Keratinocyte (primary cell): ENCODE results near the gene ALG1L2. TPM values are rescaled to one million over a fixed set of nuclear protein-coding genes. Genes with fewer than 3 reads are reported as not detected.
"Not testable (repeated sequence)": the region's sequence is repeated elsewhere in the genome, so short reads cannot be mapped to it uniquely, and the experiment has no call there.

Experiments used
- DNase-seq: peaks from one replicate; pipeline ENCODE4 v3.0.0-alpha.2; 2011; ENCODE audit warnings: low read depth, missing footprints, low spot score
- FAIRE-seq: peaks from 2 replicates; lab custom pipeline; 2011; peaks lifted over from hg19 to GRCh38; lab: Jason Lieb, UNC
- H2AFZ ChIP-seq: 2 replicates; pipeline ENCODE4 v1.6.0; 2012; ENCODE audit warnings: low read length, control low read depth, inconsistent platforms; ENCODE audit not compliant: control insufficient read depth
- H3K27ac ChIP-seq: 2 replicates; pipeline ENCODE4 v1.5.1; 2011; ENCODE audit warnings: low read length; ENCODE audit not compliant: control insufficient read depth, insufficient read depth
- H3K27me3 ChIP-seq: 3 replicates; pipeline ENCODE4 v1.6.0; 2011; ENCODE audit warnings: low read length; ENCODE audit not compliant: control insufficient read depth, insufficient read depth; ENCODE audit errors: extremely low read depth
- H3K36me3 ChIP-seq, 2 experiments: 2 replicates in 1 of 2; 3 replicates in 1 of 2; pipeline ENCODE4 v1.5.1; 2011; ENCODE audit warnings: low read length in 2 of 2, mild to moderate bottlenecking in 1 of 2; ENCODE audit not compliant: control insufficient read depth in 2 of 2, insufficient read depth in 2 of 2; ENCODE audit errors: extremely low read depth in 1 of 2
- H3K4me1 ChIP-seq: 3 replicates; pipeline ENCODE4 v1.5.1; 2011; ENCODE audit warnings: low read length; ENCODE audit not compliant: control insufficient read depth, insufficient read depth; ENCODE audit errors: extremely low read depth
- H3K4me2 ChIP-seq: 3 replicates; pipeline ENCODE4 v1.6.0; 2011; ENCODE audit warnings: low read depth, low read length; ENCODE audit not compliant: control insufficient read depth, insufficient read depth; ENCODE audit errors: extremely low read depth
- H3K4me3 ChIP-seq, 3 experiments: fragments of 200-600 bp in 1 of 3; sonication (generic) in 1 of 3; 2 replicates in 2 of 3; 3 replicates in 1 of 3; pipeline ENCODE4 v1.5.1; 2011 to 2016; ENCODE audit warnings: low read length in 3 of 3, mild to moderate bottlenecking in 3 of 3, control low read depth in 2 of 3, inconsistent platforms in 1 of 3, low read depth in 1 of 3, mixed read lengths in 1 of 3, mixed run types in 1 of 3, moderate library complexity in 1 of 3; ENCODE audit not compliant: control insufficient read depth in 2 of 3, insufficient read depth in 2 of 3; ENCODE audit errors: extremely low read depth in 1 of 3
- H3K79me2 ChIP-seq: 2 replicates; pipeline ENCODE4 v1.6.0; 2012; ENCODE audit warnings: low read length; ENCODE audit not compliant: control insufficient read depth, insufficient read depth
- H3K9ac ChIP-seq: 3 replicates; pipeline ENCODE4 v1.6.0; 2011; ENCODE audit warnings: low read length; ENCODE audit not compliant: control insufficient read depth, insufficient read depth; ENCODE audit errors: extremely low read depth
- H3K9me1 ChIP-seq: 3 replicates; pipeline ENCODE4 v1.6.0; 2011; ENCODE audit warnings: low read length; ENCODE audit not compliant: control insufficient read depth, insufficient read depth; ENCODE audit errors: extremely low read depth
- H3K9me3 ChIP-seq: 2 replicates; pipeline ENCODE4 v1.5.1; 2012; ENCODE audit warnings: low read depth, low read length; ENCODE audit not compliant: control insufficient read depth
- H4K20me1 ChIP-seq: 3 replicates; pipeline ENCODE4 v1.6.0; 2011; ENCODE audit warnings: low read length; ENCODE audit not compliant: control insufficient read depth, insufficient read depth; ENCODE audit errors: extremely low read depth
- dilution Hi-C: fragments of 300-500 bp; cut with MboI; formaldehyde crosslinking; loops from one replicate; pipeline ENCODE4 v1.7.0; 2020; ENCODE audit warnings: low sequenced_read_pairs; ENCODE audit not compliant: extremely low pct_ligation_motif_present
- polyA plus RNA-seq, 5 experiments: library from polyadenylated mRNA; depleted of rRNA in 3 of 5; stranded (reverse) in 3 of 5; stranded (forward) in 1 of 5; unstranded in 1 of 5; fragments of >200 nt; gene quantifications; 1 replicate in 1 of 5; 2 replicates in 3 of 5; 3 replicates in 1 of 5; pipeline versions ENCODE4 v1.2.1 to v1.2.3, GENCODE V29; 2011 to 2012; ENCODE audit warnings: missing spikeins in 2 of 5, low read depth in 1 of 5, low replicate concordance in 1 of 5

The ALG1L2 gene
- polyA plus RNA-seq, 1 donor (not counting 4 experiments of a cell fraction or from before 2014, with no cell fraction given), result not detected

GRCh38 chr3:130125406-130125805 lies 43.8 kb downstream of the ALG1L2 start:
- H3K9ac ChIP-seq, FAIRE-seq, H3K27ac ChIP-seq, DNase-seq, H3K4me1 ChIP-seq, H3K27me3 ChIP-seq, H3K79me2 ChIP-seq, H3K36me3 ChIP-seq, H3K4me3 ChIP-seq, dilution Hi-C loops, H3K9me1 ChIP-seq, H4K20me1 ChIP-seq, H3K4me2 ChIP-seq, H2AFZ ChIP-seq, H3K9me3 ChIP-seq: not testable (repeated sequence)

- FAIRE-seq, H4K20me1 ChIP-seq, H3K27ac ChIP-seq, H3K4me3 ChIP-seq, H3K4me1 ChIP-seq, H3K9me1 ChIP-seq, H3K79me2 ChIP-seq, dilution Hi-C loops, DNase-seq, H3K36me3 ChIP-seq, H3K9ac ChIP-seq, H3K27me3 ChIP-seq, H3K9me3 ChIP-seq, H2AFZ ChIP-seq, H3K4me2 ChIP-seq: not testable (repeated sequence)
Observed at GRCh38 chr3:130136337-130136736, 54.7 kb downstream of the ALG1L2 start.

GRCh38 chr3:130137685-130138084 lies 56.1 kb downstream of the ALG1L2 start:
- DNase-seq, H3K4me1 ChIP-seq, H3K79me2 ChIP-seq, dilution Hi-C loops, H3K9me1 ChIP-seq, H2AFZ ChIP-seq, H3K27ac ChIP-seq, FAIRE-seq, H3K36me3 ChIP-seq, H3K9ac ChIP-seq, H3K4me2 ChIP-seq, H4K20me1 ChIP-seq, H3K9me3 ChIP-seq, H3K27me3 ChIP-seq, H3K4me3 ChIP-seq: not testable (repeated sequence)

GRCh38 chr3:130138992-130139391 lies 57.4 kb downstream of the ALG1L2 start:
- H3K4me1 ChIP-seq, H3K27me3 ChIP-seq, H3K27ac ChIP-seq, dilution Hi-C loops, H3K4me2 ChIP-seq, H3K79me2 ChIP-seq, H3K36me3 ChIP-seq, FAIRE-seq, H3K9me1 ChIP-seq, H3K9me3 ChIP-seq, H3K9ac ChIP-seq, DNase-seq, H3K4me3 ChIP-seq, H4K20me1 ChIP-seq, H2AFZ ChIP-seq: not testable (repeated sequence)

GRCh38 chr3:130140756-130141155 lies 59.1 kb downstream of the ALG1L2 start:
- DNase-seq, H4K20me1 ChIP-seq, H3K9me3 ChIP-seq, H3K27me3 ChIP-seq, H3K9ac ChIP-seq, H3K4me1 ChIP-seq, H3K9me1 ChIP-seq, H3K79me2 ChIP-seq, dilution Hi-C loops, H3K27ac ChIP-seq, FAIRE-seq, H3K4me3 ChIP-seq, H3K4me2 ChIP-seq, H3K36me3 ChIP-seq, H2AFZ ChIP-seq: not testable (repeated sequence)
